Ishikawa (cell line): ENCODE measurements around the gene PLAGL2.

ENCODE experiments used
- EP300 ChIP-seq: IDR thresholded peaks from 2 replicates; pipeline ENCODE4 v1.6.1; 2012; ENCODE audit warnings: borderline replicate concordance
- MAX ChIP-seq: IDR thresholded peaks from 2 replicates; pipeline ENCODE4 v1.6.1; 2012
- REST ChIP-seq: IDR thresholded peaks from 2 replicates; pipeline ENCODE4 v1.6.1; 2012; ENCODE audit warnings: low read depth, mild to moderate bottlenecking
- TAF1 ChIP-seq: IDR thresholded peaks from 2 replicates; pipeline ENCODE4 v1.6.1; 2012; ENCODE audit warnings: low read depth, mild to moderate bottlenecking
- TCF12 ChIP-seq: IDR thresholded peaks from 2 replicates; pipeline ENCODE4 v1.6.1; 2012; ENCODE audit warnings: low read depth
- YY1 ChIP-seq: IDR thresholded peaks from 2 replicates; pipeline ENCODE4 v1.6.1; 2012; ENCODE audit warnings: low read depth

- TF ChIP-seq TCF12: no peak
- no peak for TF ChIP-seq TAF1
- no peak for TF ChIP-seq EP300
- no peak for TF ChIP-seq REST
- TF ChIP-seq YY1: no peak
- no peak for TF ChIP-seq MAX
Observed at GRCh38 chr20:32149566-32150170, 57.9 kb downstream of the PLAGL2 start.
